Smooth muscle cell (in vitro differentiated cells): ENCODE data around the gene ATP2B2. TPM values are rescaled to one million over a fixed set of nuclear protein-coding genes. Genes with fewer than 3 reads are reported as not detected.

Source experiments
- DNase-seq: peaks from one replicate; lab custom pipeline; 2025; ENCODE audit not compliant: unreplicated experiment; lab: John Stamatoyannopoulos, UW
- H2AFZ ChIP-seq: fragments of 200-600 bp; sonication (generic); 2 replicates; pipeline ENCODE4 v1.6.0; 2016; ENCODE audit warnings: antibody characterized with exemption, low read depth, mild to moderate bottlenecking
- H3F3A ChIP-seq: fragments of 200-600 bp; sonication (generic); 2 replicates; pipeline ENCODE4 v1.6.0; 2017; ENCODE audit warnings: antibody characterized with exemption, low read depth
- H3K27ac ChIP-seq: fragments of 200-600 bp; sonication (generic); 2 replicates; pipeline ENCODE4 v1.5.1; 2016; ENCODE audit warnings: low read depth, mild to moderate bottlenecking
- H3K27me3 ChIP-seq: fragments of 200-600 bp; sonication (generic); 2 replicates; pipeline ENCODE4 v1.6.1; 2016; ENCODE audit warnings: low read depth, mild to moderate bottlenecking
- H3K36me3 ChIP-seq: fragments of 200-600 bp; sonication (generic); 2 replicates; pipeline ENCODE4 v1.5.1; 2016; ENCODE audit warnings: low read depth
- H3K4me1 ChIP-seq: fragments of 200-600 bp; sonication (generic); 2 replicates; pipeline ENCODE4 v1.5.1; 2016; ENCODE audit warnings: low read depth
- H3K4me2 ChIP-seq: fragments of 200-600 bp; sonication (generic); 2 replicates; pipeline ENCODE4 v1.6.0; 2016; ENCODE audit warnings: mild to moderate bottlenecking
- H3K4me3 ChIP-seq: fragments of 200-600 bp; sonication (generic); 2 replicates; pipeline ENCODE4 v1.5.1; 2016; ENCODE audit warnings: mild to moderate bottlenecking
- H3K79me2 ChIP-seq: fragments of 200-600 bp; sonication (generic); 2 replicates; pipeline ENCODE4 v1.6.0; 2016; ENCODE audit warnings: low read depth, mild to moderate bottlenecking
- H3K9ac ChIP-seq: fragments of 200-600 bp; sonication (generic); 2 replicates; pipeline ENCODE4 v1.6.0; 2016; ENCODE audit warnings: low read depth
- H3K9me3 ChIP-seq: fragments of 200-600 bp; sonication (generic); replicated peaks from 2 replicates; pipeline ENCODE4 v1.5.1; 2016; ENCODE audit warnings: low read depth
- H4K20me1 ChIP-seq: fragments of 200-600 bp; sonication (generic); 2 replicates; pipeline ENCODE4 v1.6.0; 2016; ENCODE audit warnings: low read depth
- CTCF ChIP-seq: fragments of 200-600 bp; sonication (generic); IDR thresholded peaks from 2 replicates; pipeline ENCODE4 v1.5.1; 2017; ENCODE audit warnings: borderline replicate concordance, mild to moderate bottlenecking, antibody characterized with exemption; ENCODE audit not compliant: insufficient read depth, poor library complexity, severe bottlenecking
- WGBS: methylation state at CpG from one replicate; pipeline ENCODE4 v1.1.7; 2016; ENCODE audit warnings: low lambda C conversion rate; 5-methylcytosine and 5-hydroxymethylcytosine counted together
- polyA plus RNA-seq: library from polyadenylated mRNA; unstranded; fragments of >200 nt; fragmentation: Nextera tagmentation; extraction: Ambion mirVana; gene quantifications from 2 replicates; pipeline ENCODE4 v1.2.1, GENCODE V29; 2016
- total RNA-seq: library from RNA; depleted of rRNA; stranded (reverse); fragments of >200 nt; gene quantifications from 2 replicates; pipeline ENCODE4 v1.2.3, GENCODE V29; 2014

Gene ATP2B2
- total and polyA plus RNA-seq, 2 experiments from 2014 or later = not detected

GRCh38 chr3:10337323-10338163 lies 167.8 kb downstream of the ATP2B2 start:
- Histone ChIP-seq H3F3A (no peaks in the 10 kb centered on the region), H3K27me3 (no peaks in the 10 kb centered on the region), H3K9ac (no peak overlapping the region), H3K27ac (no peak overlapping the region), H3K79me2 (no peaks in the 10 kb centered on the region), H4K20me1 (no peaks in the 10 kb centered on the region), H3K36me3 (no peaks in the 10 kb centered on the region), H3K9me3 (no peaks in the 10 kb centered on the region), H3K4me3 (no peak overlapping the region), H2AFZ (no peak overlapping the region), H3K4me2 (no peak overlapping the region), H3K4me1 (peaks cover 8% of the 10 kb centered on the region)
- no peak for TF ChIP-seq CTCF
- DNase-seq = no peak
- WGBS = 86% methylated on average over 20 of the region's 20 CpGs

GRCh38 chr3:10336761-10337160 lies 168.6 kb downstream of the ATP2B2 start:
- DNase-seq = no peak
- Histone ChIP-seq H2AFZ (no peak overlapping the region), H4K20me1 (no peaks in the 10 kb centered on the region), H3K9ac (no peak overlapping the region), H3K9me3 (no peaks in the 10 kb centered on the region), H3K27me3 (peaks cover under 1% of the 10 kb centered on the region), H3K36me3 (no peaks in the 10 kb centered on the region), H3K4me1 (peaks cover 8% of the 10 kb centered on the region), H3K27ac (no peak overlapping the region), H3F3A (no peaks in the 10 kb centered on the region), H3K4me3 (no peak overlapping the region), H3K79me2 (no peaks in the 10 kb centered on the region), H3K4me2 (no peak overlapping the region)
- TF ChIP-seq CTCF = no peak
- WGBS = 93% methylated on average over 11 of the region's 11 CpGs

GRCh38 chr3:10335871-10336622 lies 169.3 kb downstream of the ATP2B2 start:
- no peak overlapping the region for H3K4me2 ChIP-seq
- peaks cover 8% of the 10 kb centered on the region for H3K4me1 ChIP-seq
- no peaks in the 10 kb centered on the region for H3K9me3 ChIP-seq
- no peak overlapping the region for H2AFZ ChIP-seq
- no peak overlapping the region for H3K9ac ChIP-seq
- no peaks in the 10 kb centered on the region for H4K20me1 ChIP-seq
- H3K27me3 ChIP-seq = peaks cover 7% of the 10 kb centered on the region
- TF ChIP-seq CTCF = no peak
- no peaks in the 10 kb centered on the region for H3K36me3 ChIP-seq
- H3K4me3 ChIP-seq = no peak overlapping the region
- no peaks in the 10 kb centered on the region for H3F3A ChIP-seq
- no peaks in the 10 kb centered on the region for H3K79me2 ChIP-seq
- DNase-seq = no peak
- WGBS = 85% methylated on average over 29 of the region's 29 CpGs
- H3K27ac ChIP-seq = no peak overlapping the region
